ENCODE measurements around the gene BNIP3.
"Not testable (repeated sequence)": the region's sequence is repeated elsewhere in the genome, so short reads cannot be mapped to it uniquely, and the experiment has no call there.

BNIP3 gene

GRCh38 chr10:132001238-132001972, 19.7 kb upstream of the BNIP3 start:
- no peak for DNase-seq

GRCh38 chr10:131998845-131999681, 17.3 kb upstream of the BNIP3 start:
- no peak for DNase-seq

- DNase-seq, result no peak
These were observed 16.5 kb upstream of the BNIP3 start for GRCh38 chr10:131998050-131998844.

- no peak for DNase-seq
These were observed 15.8 kb upstream of the BNIP3 start for GRCh38 chr10:131997366-131998049.

GRCh38 chr10:131996466-131997365, 15.0 kb upstream of the BNIP3 start:
- no peak for DNase-seq

DNA sequence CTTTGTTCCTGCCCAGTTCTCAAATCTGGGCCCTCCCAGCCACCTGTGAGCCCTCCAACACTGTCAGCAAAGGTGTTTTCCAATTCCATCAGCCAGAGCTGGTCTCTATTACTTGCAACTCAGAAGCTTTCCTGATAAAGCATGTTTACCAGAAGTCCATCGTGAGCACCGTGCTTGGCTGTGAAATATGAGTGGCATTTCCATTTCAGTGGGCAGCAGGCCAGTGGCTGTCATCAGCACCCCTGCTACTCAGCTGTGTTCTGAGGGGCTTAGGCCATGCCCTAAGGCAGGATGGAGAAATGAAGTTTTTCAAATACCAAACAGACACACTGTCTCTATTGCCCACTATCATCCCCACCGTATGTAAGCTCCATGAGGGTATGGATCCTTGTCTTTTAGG, 12.7 kb upstream of the BNIP3 start:
- no peak for DNase-seq

GRCh38 chr10:131993275-131993674, 11.6 kb upstream of the BNIP3 start:
- DNase-seq, result no peak

DNA sequence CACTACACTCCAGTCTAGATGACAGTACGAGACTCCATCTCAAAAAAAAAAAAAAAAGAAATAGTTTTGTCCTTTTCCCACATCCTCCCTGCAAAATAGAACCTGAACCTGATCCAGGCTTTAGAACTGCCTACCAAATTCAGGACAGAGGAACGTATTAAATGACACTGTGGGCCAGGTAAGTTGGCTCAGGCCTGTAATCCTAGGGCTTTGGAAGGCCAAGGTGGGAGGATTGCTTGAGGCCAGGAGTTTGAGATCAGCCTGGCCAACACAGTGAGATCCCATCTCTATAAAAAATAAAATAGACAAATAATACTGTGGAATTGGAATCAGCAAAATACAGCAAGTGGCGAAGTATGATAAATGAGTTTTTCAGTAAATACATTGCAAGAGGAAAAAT, 10.0 kb upstream of the BNIP3 start:
- DNase-seq, result no peak

GRCh38 chr10:131987786-131988185, 6.1 kb upstream of the BNIP3 start:
- not testable (repeated sequence) for DNase-seq

DNA sequence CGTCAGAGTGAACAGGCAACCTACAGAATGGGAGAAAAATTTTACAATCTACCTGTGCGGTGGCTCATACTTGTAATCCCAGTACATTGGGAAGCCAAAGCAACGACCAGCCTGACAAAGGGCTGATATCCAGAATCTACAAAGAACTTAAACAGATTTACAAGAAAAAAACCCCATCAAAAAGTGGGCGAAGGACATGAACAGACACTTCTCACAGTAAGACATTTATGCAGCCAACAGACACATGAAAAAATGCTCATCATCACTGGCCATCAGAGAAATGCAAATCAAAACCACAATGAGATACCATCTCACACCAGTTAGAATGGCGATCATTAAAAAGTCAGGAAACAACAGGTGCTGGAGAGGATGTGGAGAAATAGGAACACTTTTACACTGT, 5.6 kb upstream of the BNIP3 start:
- not testable (repeated sequence) for DNase-seq

DNA sequence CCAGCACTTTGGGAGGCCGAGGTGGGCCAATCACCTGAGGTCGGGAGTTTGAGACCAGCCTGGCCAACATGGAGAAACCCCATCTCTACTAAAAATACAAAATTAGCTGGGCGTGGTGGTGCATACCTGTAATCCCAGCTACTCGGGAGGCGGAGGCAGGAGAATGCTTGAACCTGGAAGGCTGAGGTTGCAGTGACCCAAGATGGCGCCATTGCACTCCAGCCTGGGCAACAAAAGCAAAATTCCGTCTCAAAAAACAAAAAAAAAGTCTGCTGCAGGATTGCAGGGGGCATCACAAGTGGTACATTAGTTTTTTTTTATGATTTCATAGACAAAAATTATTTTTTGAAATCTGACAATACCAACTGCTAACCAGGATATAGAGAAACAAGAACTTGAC, 5.1 kb upstream of the BNIP3 start:
- DNase-seq, result not testable (repeated sequence)

GRCh38 chr10:131983780-131984179, 2.1 kb upstream of the BNIP3 start:
- DNase-seq, result no peak

- no peak for DNase-seq
These were observed 1.1 kb upstream of the BNIP3 start for GRCh38 chr10:131982796-131983195.

DNA sequence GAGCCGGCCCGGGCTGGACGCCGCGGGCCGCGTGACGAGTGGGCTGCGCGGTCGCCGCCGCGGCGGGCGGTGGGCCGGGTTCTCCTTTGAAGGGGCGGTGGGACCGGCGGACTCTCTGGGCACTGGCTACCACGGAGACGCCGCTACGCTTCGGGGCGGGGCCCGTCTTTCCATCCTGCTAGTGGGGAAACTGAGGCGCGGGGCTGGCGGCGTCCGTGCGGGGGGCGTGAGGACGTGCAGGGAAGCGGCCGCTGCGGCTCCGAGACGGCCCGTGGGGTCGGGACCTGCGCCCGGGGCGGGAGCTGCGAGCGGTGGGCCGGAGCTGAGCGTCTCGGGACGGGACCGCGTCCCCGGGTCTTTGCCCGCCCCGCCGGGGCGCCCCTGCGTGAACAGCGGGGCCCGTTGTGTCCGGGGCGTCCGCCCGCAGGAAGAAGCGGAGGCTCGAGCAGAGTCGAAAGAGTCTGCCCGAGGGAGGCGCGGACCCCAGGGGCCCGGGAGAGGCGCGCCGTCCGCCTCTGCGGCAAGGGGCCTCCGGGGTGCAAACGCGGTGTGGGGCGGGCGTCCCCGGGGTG, 548 bp upstream of the BNIP3 start:
- no peak for DNase-seq

GRCh38 chr10:131980761-131981428, 828 bp downstream of the BNIP3 start:
- no peak for DNase-seq

- no peak for DNase-seq
These were observed 1.4 kb downstream of the BNIP3 start for GRCh38 chr10:131980321-131980720.

DNA sequence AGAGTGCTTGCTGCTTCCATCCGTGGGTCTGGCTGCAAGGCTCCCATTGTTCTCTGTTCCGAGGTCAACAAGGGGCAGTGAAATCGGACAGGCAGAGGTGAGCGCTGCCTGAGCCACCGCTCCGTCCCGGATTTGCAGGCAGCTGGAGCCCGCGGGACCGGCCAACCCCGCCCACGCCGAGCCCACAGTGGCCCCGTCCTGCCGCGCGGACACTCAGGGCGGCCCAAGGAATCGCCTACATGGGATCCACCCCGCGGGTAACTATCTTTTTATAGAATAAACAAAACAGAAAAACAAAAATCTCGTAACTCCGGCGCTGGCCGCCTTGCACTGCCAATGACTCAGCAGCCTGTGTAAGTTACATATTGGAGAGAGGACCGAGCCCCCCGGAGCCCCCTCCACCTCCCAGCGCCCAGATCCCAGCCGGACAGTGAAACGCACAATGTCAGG, 1.9 kb downstream of the BNIP3 start:
- no peak for DNase-seq

GRCh38 chr10:131979336-131979735, 2.4 kb downstream of the BNIP3 start:
- no peak for DNase-seq

GRCh38 chr10:131978851-131979250, 2.9 kb downstream of the BNIP3 start:
- no peak for DNase-seq

- DNase-seq, result no peak
These were observed 3.4 kb downstream of the BNIP3 start for GRCh38 chr10:131978366-131978765.

All from Kasumi-1 (cell line).